LHCN-M2 (cell line): ENCODE results near the gene CEMP1. TPM values are rescaled to one million over a fixed set of nuclear protein-coding genes. Genes with fewer than 3 reads are reported as not detected.

Experiments used
- DNase-seq: peaks from one replicate; pipeline ENCODE4 v3.0.0-alpha.2; 2012; ENCODE audit warnings: low read depth
- total RNA-seq: library from RNA; depleted of rRNA; stranded (reverse); fragments of >200 nt; gene quantifications from 2 replicates; pipeline ENCODE4 v1.2.3, GENCODE V29; 2014; rRNA removed

CEMP1 gene
- total RNA-seq, 1 experiment from 2014 or later: not detected

- no peak for DNase-seq
These were observed 44.3 kb downstream of the CEMP1 start for GRCh38 chr16:2486645-2487516.

- no peak for DNase-seq
These were observed 45.2 kb downstream of the CEMP1 start for GRCh38 chr16:2485811-2486507.

GRCh38 chr16:2484898-2485508 is 46.2 kb downstream of the CEMP1 start:
- no peak for DNase-seq

GRCh38 chr16:2483939-2484897 is 47.0 kb downstream of the CEMP1 start:
- DNase-seq: no peak

GRCh38 chr16:2482708-2483534 is 48.3 kb downstream of the CEMP1 start:
- peak; percentile 72 for DNase-seq

- no peak for DNase-seq
These were observed 49.0 kb downstream of the CEMP1 start for GRCh38 chr16:2482249-2482648.

- no peak for DNase-seq
These were observed 49.5 kb downstream of the CEMP1 start for GRCh38 chr16:2481676-2482075.

GRCh38 chr16:2480948-2481347 is 50.3 kb downstream of the CEMP1 start:
- no peak for DNase-seq

Other genes with a start within 250 kb of the CEMP1 start
- 0.29 and 0.32 TPM in 2 replicates for gene ABCA3, start 190.7 kb downstream of the CEMP1 start, total RNA-seq
- gene CCNF, start 102.0 kb downstream of the CEMP1 start, total RNA-seq: 33.5 and 34.6 TPM in 2 replicates
- 32.0 and 34.4 TPM in 2 replicates for gene TEDC2, start 71.3 kb downstream of the CEMP1 start, total RNA-seq
- gene NTN3, start 60.1 kb downstream of the CEMP1 start, total RNA-seq: 0.11 TPM in 1 of 2 replicates, not detected in the other
- 12.5 and 13.3 TPM in 2 replicates for gene TBC1D24, start 56.3 kb downstream of the CEMP1 start, total RNA-seq
- 31.9 and 42.3 TPM in 2 replicates for gene ATP6V0C, start 17.5 kb downstream of the CEMP1 start, total RNA-seq
- 54.6 and 55.9 TPM in 2 replicates for gene AMDHD2, start 11.0 kb downstream of the CEMP1 start, total RNA-seq
- 17.9 and 22.7 TPM in 2 replicates for gene PDPK1, start 6.6 kb upstream of the CEMP1 start, total RNA-seq
- 39.8 and 40.9 TPM in 2 replicates for gene KCTD5, start 151.1 kb upstream of the CEMP1 start, total RNA-seq
- gene PRSS27, start 188.8 kb upstream of the CEMP1 start, total RNA-seq: 1.0 and 1.4 TPM in 2 replicates
- gene SRRM2, start 221.2 kb upstream of the CEMP1 start, total RNA-seq: 66.8 and 84.7 TPM in 2 replicates
- 454 and 1,311 TPM in 2 replicates for gene ELOB, start 245.9 kb upstream of the CEMP1 start, total RNA-seq